Vagina (tissue), 2 donors: ENCODE measurements around the gene STK35.

ENCODE experiments used
- CTCF ChIP-seq, 3 experiments: fragments of 450-650 bp in 2 of 3; fragments of 200-600 bp in 1 of 3; sonication (generic) in 1 of 3; IDR thresholded peaks; one replicate each; pipeline ENCODE4 v1.5.1; 2017 to 2019; ENCODE audit warnings: antibody characterized with exemption in 3 of 3, mild to moderate bottlenecking in 2 of 3, moderate library complexity in 2 of 3
- POLR2A ChIP-seq, 2 donors: fragments of 450-650 bp; IDR thresholded peaks; one replicate each; pipeline ENCODE4 v1.6.1; 2017; ENCODE audit warnings: antibody characterized with exemption in 2 of 2, mild to moderate bottlenecking in 2 of 2, moderate library complexity in 2 of 2
- POLR2AphosphoS5 ChIP-seq, 2 donors: sonication (generic); formaldehyde crosslinking; IDR thresholded peaks; one replicate each; pipeline ENCODE4 v1.9.0; 2017; ENCODE audit warnings: antibody characterized with exemption in 2 of 2, mild to moderate bottlenecking in 2 of 2, low read depth in 1 of 2; ENCODE audit not compliant: insufficient read depth in 1 of 2

- TF ChIP-seq CTCF (IDR thresholded peaks at IDR 0.05) (no peak), POLR2AphosphoS5 (IDR thresholded peaks at IDR 0.05; ENCODE audit: insufficient read depth in 1 of 2, low read depth in 1 of 2) (no peak), POLR2A (IDR thresholded peaks at IDR 0.05) (no peak)
These were observed 75.3 kb downstream of the STK35 start for GRCh38 chr20:2176946-2177345.
